GM23248 (cell line): Measurements from ENCODE around the gene MYMK. TPM values are rescaled to one million over a fixed set of nuclear protein-coding genes. Genes with fewer than 3 reads are reported as not detected.

Experiments
- DNase-seq: peaks from one replicate; pipeline ENCODE4 v3.0.0-alpha.2; 2015
- H2AFZ ChIP-seq: fragments of 200-600 bp; sonication (generic); 2 replicates; pipeline ENCODE4 v1.6.1; 2016; ENCODE audit warnings: antibody characterized with exemption
- H3F3A ChIP-seq: fragments of 200-600 bp; sonication (generic); 2 replicates; pipeline ENCODE4 v1.6.1; 2016; ENCODE audit warnings: mild to moderate bottlenecking, antibody characterized with exemption, mixed run types; ENCODE audit not compliant: insufficient read depth
- H3K27ac ChIP-seq: fragments of 200-600 bp; sonication (generic); 2 replicates; pipeline ENCODE4 v1.5.1; 2016; ENCODE audit warnings: mild to moderate bottlenecking
- H3K27me3 ChIP-seq: fragments of 200-600 bp; sonication (generic); replicated peaks from 2 replicates; pipeline ENCODE4 v1.6.1; 2016; ENCODE audit warnings: mild to moderate bottlenecking; ENCODE audit not compliant: insufficient read depth
- H3K36me3 ChIP-seq: fragments of 200-600 bp; sonication (generic); 2 replicates; pipeline ENCODE4 v1.6.1; 2016; ENCODE audit warnings: low read depth, mild to moderate bottlenecking
- H3K4me1 ChIP-seq: fragments of 200-600 bp; sonication (generic); 2 replicates; pipeline ENCODE4 v1.6.1; 2016; ENCODE audit warnings: mild to moderate bottlenecking; ENCODE audit not compliant: insufficient read depth
- H3K4me2 ChIP-seq: fragments of 200-600 bp; sonication (generic); one replicate; pipeline ENCODE4 v1.6.1; 2016; ENCODE audit warnings: mild to moderate bottlenecking; ENCODE audit not compliant: unreplicated experiment
- H3K4me3 ChIP-seq: fragments of 200-600 bp; sonication (generic); 2 replicates; pipeline ENCODE4 v1.5.1; 2016; ENCODE audit warnings: mild to moderate bottlenecking
- H3K79me2 ChIP-seq: fragments of 200-600 bp; sonication (generic); 2 replicates; pipeline ENCODE4 v1.6.1; 2016; ENCODE audit warnings: mild to moderate bottlenecking; ENCODE audit not compliant: insufficient read depth
- H3K9ac ChIP-seq: fragments of 200-600 bp; sonication (generic); 2 replicates; pipeline ENCODE4 v1.6.1; 2016; ENCODE audit warnings: mild to moderate bottlenecking
- H3K9me2 ChIP-seq: fragments of 200-600 bp; sonication (generic); 2 replicates; pipeline ENCODE4 v1.6.1; 2016; ENCODE audit warnings: mixed run types, mild to moderate bottlenecking, moderate library complexity; ENCODE audit not compliant: insufficient read depth
- H3K9me3 ChIP-seq: fragments of 200-600 bp; sonication (generic); one replicate; pipeline ENCODE4 v1.6.1; 2017; ENCODE audit warnings: low read depth
- H4K20me1 ChIP-seq: fragments of 200-600 bp; sonication (generic); 2 replicates; pipeline ENCODE4 v1.6.0; 2016; ENCODE audit not compliant: insufficient read depth
- EZH2 ChIP-seq: fragments of 200-600 bp; sonication (generic); IDR thresholded peaks from 2 replicates; pipeline ENCODE4 v1.6.1; 2018; ENCODE audit warnings: antibody characterized with exemption, mild to moderate bottlenecking; ENCODE audit not compliant: insufficient read depth, poor library complexity, severe bottlenecking
- EZH2phosphoT487 ChIP-seq: fragments of 200-600 bp; sonication (generic); IDR thresholded peaks from 2 replicates; pipeline ENCODE4 v1.6.1; 2018; ENCODE audit warnings: antibody characterized with exemption, moderate library complexity, mild to moderate bottlenecking, low read depth; ENCODE audit not compliant: insufficient read depth
- WGBS, 2 experiments: methylation state at CpG; one replicate each; pipeline ENCODE4 v1.1.6; 2015 to 2017; ENCODE audit warnings: low lambda C conversion rate in 2 of 2, low coverage in 1 of 2; ENCODE audit errors: missing lambda C conversion rate in 2 of 2; 5-methylcytosine and 5-hydroxymethylcytosine counted together
- in situ Hi-C: fragments of 300-500 bp; cut with MboI; formaldehyde crosslinking; loops from 2 replicates; pipeline ENCODE4 v1.15.0; 2020
- polyA plus RNA-seq: library from polyadenylated mRNA; unstranded; fragments of >200 nt; fragmentation: Nextera tagmentation; extraction: Ambion mirVana; gene quantifications from 2 replicates; pipeline ENCODE4 v1.2.1, GENCODE V29; 2016
- total RNA-seq: library from RNA; depleted of rRNA; stranded (reverse); fragments of >200 nt; shearing (Covaris generic); gene quantifications from 2 replicates; pipeline ENCODE4 v1.2.3, GENCODE V29; 2014

The MYMK gene
- total and polyA plus RNA-seq, 2 experiments from 2014 or later, result not detected

GRCh38 chr9:133472753-133473378 lies 51.9 kb downstream of the MYMK start:
- Histone ChIP-seq H3K4me1 (no peaks in the 10 kb centered on the region), H4K20me1 (no peaks in the 10 kb centered on the region), H3K27ac (no peak overlapping the region), H3K36me3 (no peaks in the 10 kb centered on the region), H3K4me3 (no peak overlapping the region), H3K27me3 (no peaks in the 10 kb centered on the region), H3K79me2 (no peaks in the 10 kb centered on the region), H3K9me2 (no peaks in the 10 kb centered on the region), H3K9me3 (no peaks in the 10 kb centered on the region), H2AFZ (no peak overlapping the region), H3K4me2 (no peak overlapping the region), H3F3A (no peaks in the 10 kb centered on the region), H3K9ac (no peak overlapping the region)
- in situ Hi-C loops, result no loop called here
- DNase-seq, result no peak
- no peak for TF ChIP-seq EZH2
- TF ChIP-seq EZH2phosphoT487, result no peak
- 77 to 84% methylated on average over 14 to 19 of the region's 19 CpGs for WGBS, 2 experiments

DNA sequence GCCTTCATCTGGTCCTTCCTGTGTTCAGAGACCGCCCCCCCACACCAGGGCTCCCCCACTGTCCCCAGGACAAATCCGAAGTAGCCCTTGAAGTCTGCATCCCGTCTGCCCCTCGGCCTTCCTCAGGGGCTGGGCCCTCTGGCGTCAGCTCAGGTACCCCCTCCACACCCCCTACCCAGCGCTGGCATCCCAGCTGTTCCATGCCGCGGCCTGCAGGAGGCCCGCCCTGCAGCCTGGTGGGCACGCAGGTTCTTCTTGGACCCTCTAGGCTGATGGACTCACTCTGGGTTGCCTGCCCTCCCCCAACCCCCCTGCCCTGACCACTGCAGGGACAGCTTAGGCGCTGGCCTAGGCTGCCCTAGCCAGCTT lies 52.5 kb downstream of the MYMK start:
- Histone ChIP-seq H3F3A (no peaks in the 10 kb centered on the region), H3K4me2 (no peak overlapping the region), H3K9ac (no peak overlapping the region), H2AFZ (no peak overlapping the region), H3K36me3 (no peaks in the 10 kb centered on the region), H3K9me3 (no peaks in the 10 kb centered on the region), H3K4me3 (no peak overlapping the region), H3K79me2 (no peaks in the 10 kb centered on the region), H3K9me2 (no peaks in the 10 kb centered on the region), H4K20me1 (no peaks in the 10 kb centered on the region), H3K27ac (no peak overlapping the region), H3K4me1 (no peaks in the 10 kb centered on the region), H3K27me3 (no peaks in the 10 kb centered on the region)
- no peak for TF ChIP-seq EZH2phosphoT487
- TF ChIP-seq EZH2, result no peak
- no peak for DNase-seq
- in situ Hi-C loops, result no loop called here
- 84 to 85% methylated on average over 10 to 11 of the region's 11 CpGs for WGBS, 2 experiments

GRCh38 chr9:133471551-133472276 lies 53.0 kb downstream of the MYMK start:
- H2AFZ ChIP-seq, result no peak overlapping the region
- H3K9ac ChIP-seq, result no peak overlapping the region
- H3K4me1 ChIP-seq, result no peaks in the 10 kb centered on the region
- TF ChIP-seq EZH2 (no peak), EZH2phosphoT487 (no peak)
- no peaks in the 10 kb centered on the region for H3K79me2 ChIP-seq
- H3K27me3 ChIP-seq, result no peaks in the 10 kb centered on the region
- H3K9me3 ChIP-seq, result no peaks in the 10 kb centered on the region
- H3F3A ChIP-seq, result no peaks in the 10 kb centered on the region
- H3K4me2 ChIP-seq, result no peak overlapping the region
- no peak overlapping the region for H3K27ac ChIP-seq
- in situ Hi-C loops, result no loop called here
- no peaks in the 10 kb centered on the region for H3K9me2 ChIP-seq
- DNase-seq, result no peak
- WGBS, 2 experiments, result 79 to 83% methylated on average over 23 to 27 of the region's 27 CpGs
- H3K36me3 ChIP-seq, result no peaks in the 10 kb centered on the region
- H3K4me3 ChIP-seq, result no peak overlapping the region
- no peaks in the 10 kb centered on the region for H4K20me1 ChIP-seq

DNA sequence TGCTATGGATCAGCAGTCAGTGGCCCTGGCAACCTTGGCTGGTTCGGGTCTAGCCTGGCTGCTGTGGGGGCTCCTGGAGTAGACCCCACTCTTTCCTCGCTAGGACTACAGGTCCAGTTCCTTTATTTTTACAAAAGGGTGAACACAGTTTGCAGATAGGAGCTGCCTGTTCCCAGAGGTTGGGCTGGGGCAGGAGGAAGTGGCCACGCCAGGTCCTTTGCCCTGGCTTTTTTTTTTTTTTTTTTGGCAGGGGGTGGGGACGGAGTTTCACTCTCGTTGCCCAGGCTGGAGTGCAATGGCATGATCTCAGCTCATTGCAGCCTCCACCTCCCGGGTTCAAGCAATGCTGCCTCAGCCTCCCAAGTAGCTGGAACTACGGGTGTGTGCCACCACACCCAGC lies 53.8 kb downstream of the MYMK start:
- H2AFZ ChIP-seq, result no peak overlapping the region
- H3K4me2 ChIP-seq, result no peak overlapping the region
- no peaks in the 10 kb centered on the region for H3K9me2 ChIP-seq
- no peaks in the 10 kb centered on the region for H3K36me3 ChIP-seq
- no peaks in the 10 kb centered on the region for H3K9me3 ChIP-seq
- no peak for DNase-seq
- 87 to 90% methylated on average over 7 of the region's 7 CpGs for WGBS, 2 experiments
- TF ChIP-seq EZH2 (no peak), EZH2phosphoT487 (no peak)
- no peak overlapping the region for H3K4me3 ChIP-seq
- H4K20me1 ChIP-seq, result no peaks in the 10 kb centered on the region
- no peaks in the 10 kb centered on the region for H3K4me1 ChIP-seq
- H3K79me2 ChIP-seq, result no peaks in the 10 kb centered on the region
- no peaks in the 10 kb centered on the region; the same call in 1 of the 2 replicates for H3F3A ChIP-seq
- in situ Hi-C loops, result no loop called here
- no peaks in the 10 kb centered on the region for H3K27me3 ChIP-seq
- no peak overlapping the region for H3K9ac ChIP-seq
- H3K27ac ChIP-seq, result no peak overlapping the region
